AML-193 (cell line): ENCODE data around the gene ULK1.
"Not testable (repeated sequence)": the region's sequence is repeated elsewhere in the genome, so short reads cannot be mapped to it uniquely, and the experiment has no call there.

Experiments used
- DNase-seq, 2 experiments: peaks; one replicate each; lab custom pipeline; 2025; lab: John Stamatoyannopoulos, UW

Gene ULK1

DNA sequence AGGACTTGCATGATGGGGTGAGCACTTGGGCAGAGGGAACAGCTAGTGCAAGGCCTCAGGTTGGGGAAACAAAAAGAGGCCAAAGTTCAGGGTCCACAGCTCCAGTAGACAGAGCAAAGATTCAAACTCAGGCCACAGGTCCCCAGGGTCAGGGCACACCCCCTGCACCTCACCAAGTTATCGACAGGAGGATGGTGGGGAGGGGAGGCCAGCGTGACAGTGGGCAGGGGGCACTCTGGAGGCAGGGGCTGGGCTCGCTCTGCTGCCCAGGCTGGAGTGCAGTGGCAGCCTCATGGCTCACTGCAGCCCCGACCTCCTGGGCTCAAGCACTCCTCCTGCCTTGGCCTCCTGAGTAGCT is 32.4 kb upstream of the ULK1 start:
- DNase-seq: no peak

DNA sequence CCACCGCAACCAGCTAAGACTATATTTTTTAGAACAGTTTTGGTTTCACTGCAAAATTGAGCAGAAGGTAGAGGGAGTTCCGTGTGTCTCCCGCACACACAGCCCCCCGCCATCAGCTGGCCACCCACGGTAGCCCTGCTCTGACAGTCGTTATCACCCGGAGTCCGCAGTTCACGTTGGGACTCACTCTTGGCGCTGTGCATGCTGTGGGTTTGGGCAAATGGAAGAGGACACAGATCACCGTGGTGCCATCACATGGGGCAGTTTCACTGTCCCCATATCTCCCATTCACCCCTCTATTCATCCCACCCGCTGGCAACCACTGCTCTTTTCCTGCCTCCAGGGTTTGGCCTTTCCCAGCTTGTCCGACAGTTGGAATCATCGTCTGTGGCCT is 31.8 kb upstream of the ULK1 start:
- no peak for DNase-seq

DNA sequence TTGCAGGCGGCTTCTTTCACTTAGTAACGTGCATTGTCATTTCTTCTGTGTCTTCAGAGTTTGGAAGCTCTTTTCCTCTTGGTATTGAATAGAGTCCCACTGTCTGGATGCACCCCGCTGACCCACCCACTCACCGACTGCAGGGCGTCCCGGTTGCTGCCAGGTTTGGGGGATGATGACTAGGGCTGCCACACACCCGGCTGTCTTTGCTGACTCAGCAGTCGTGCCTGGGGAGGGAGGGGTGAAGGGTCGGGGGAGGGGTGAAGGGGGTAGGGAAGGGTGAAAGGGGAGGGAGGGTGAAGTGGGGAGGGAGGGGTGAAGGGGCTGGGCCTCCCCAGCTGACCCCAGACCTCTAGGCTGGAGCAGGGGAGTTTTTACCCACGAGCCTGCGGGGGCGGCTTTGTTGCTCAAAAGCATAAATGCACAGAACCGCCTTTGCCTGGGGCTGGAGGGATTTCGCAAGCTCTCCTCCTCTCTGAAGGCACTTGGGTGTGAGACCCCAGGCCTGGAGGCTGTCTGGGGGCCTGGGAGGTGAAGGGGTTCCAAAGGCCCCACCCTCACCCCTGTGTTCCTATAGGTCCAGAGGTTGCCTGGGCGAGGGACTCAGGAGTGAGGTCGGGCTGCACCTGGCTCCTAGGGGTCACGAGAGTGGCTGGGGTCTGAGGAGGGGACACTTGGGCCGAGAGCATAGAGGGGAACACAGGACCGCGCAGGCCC is 31.3 kb upstream of the ULK1 start:
- DNase-seq: no peak

DNA sequence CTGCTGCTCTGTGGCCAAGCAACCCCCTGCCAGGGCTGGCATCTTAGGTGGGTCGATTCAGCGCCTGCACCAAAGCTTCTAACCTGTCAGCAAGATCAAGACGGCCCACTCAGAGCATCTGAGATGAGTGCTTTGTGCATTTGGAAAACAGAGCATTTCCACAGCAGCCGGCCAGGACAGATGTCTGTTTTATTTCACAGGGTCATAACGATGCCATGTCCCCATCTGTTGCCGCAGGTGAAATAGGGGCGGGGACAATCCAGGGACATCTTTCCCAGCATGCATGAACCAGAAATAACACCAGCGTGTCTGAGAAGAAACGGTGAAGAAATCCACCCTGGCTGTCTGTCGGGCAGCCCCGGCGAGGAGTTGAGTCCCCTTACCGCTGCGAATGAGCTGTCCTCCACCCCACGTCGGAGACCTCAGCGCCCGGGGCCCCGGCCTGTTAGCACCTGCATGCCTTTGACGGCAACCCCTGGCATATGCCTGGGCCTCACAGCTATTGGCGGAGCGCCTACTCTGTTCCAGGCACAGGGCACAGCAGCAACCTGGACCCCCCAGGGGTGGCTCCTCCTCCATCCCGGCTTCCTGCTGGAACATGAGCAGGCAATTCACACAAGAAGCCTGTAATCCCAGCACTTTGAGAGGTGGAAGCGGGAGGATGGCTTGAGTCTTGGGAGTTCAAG is 30.6 kb upstream of the ULK1 start:
- DNase-seq: no peak

DNA sequence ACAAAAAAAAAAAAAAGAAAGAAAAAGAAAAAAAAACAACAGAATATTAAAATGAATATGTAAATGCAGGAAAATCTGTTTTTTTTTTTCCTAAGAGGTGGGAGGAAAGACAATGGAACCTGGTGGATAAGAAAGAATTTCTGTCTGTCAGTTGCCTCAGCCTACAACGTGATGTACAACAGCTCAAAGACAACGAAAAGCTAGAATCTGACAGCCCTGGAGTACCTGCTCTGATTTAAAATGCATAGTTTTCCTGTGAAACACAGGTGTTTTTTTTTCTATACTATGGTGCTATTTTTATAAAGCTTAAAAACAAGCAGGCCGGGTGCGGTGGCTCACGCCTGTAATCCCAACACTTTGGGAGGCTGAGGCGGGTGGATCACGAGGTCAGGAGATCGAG is 30.0 kb upstream of the ULK1 start:
- no peak for DNase-seq

DNA sequence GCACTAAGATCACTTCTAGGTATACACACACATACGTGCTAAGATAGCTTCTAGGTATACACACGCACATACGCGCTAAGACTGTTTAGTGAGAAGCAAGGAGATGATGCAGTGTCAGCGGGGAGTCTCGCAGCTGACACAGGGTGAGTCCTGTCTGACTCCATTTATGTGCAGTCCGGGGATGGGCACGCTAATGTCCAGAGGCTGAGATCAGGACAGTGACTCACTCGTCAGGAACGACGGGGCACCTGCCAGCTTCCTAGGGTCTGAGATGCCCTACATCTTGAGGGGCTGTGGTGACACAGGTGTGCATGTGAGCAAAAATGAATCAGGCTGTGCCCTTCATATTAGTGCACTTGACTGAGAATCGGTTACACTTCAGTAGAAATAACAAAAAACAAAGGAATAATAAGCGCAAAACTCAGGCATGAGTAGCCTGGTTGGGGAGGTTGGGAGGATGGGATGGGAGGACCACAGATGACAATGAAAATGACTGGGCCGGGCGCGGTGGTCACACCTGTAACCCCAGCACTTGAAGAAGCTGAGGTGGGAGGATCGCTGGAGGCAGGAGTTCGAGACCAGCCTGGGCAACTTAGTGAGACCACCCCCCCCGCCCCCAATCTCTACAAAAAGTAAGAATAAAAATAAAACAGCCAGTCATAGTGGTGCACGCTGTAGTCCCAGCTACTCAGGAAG is 29.1 kb upstream of the ULK1 start:
- no peak for DNase-seq

DNA sequence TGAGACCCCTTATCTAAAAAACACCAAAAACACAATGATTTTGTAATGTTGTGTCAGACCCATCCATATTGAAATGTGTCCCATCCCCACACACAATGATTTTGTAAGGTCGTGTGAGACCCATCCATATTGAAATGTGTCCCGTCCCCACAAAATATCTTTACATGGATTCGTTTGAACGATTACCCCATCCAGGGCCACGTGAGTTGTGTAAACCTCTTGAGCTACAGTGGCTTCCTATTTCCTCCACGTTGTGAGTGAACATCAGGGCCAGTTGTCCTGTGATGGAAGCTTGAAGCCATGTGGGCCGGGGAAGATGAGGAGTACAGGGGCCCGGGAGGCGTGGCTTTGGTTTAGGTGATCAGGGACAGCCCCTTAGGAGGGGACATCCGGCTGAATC is 27.0 kb upstream of the ULK1 start:
- no peak for DNase-seq

DNA sequence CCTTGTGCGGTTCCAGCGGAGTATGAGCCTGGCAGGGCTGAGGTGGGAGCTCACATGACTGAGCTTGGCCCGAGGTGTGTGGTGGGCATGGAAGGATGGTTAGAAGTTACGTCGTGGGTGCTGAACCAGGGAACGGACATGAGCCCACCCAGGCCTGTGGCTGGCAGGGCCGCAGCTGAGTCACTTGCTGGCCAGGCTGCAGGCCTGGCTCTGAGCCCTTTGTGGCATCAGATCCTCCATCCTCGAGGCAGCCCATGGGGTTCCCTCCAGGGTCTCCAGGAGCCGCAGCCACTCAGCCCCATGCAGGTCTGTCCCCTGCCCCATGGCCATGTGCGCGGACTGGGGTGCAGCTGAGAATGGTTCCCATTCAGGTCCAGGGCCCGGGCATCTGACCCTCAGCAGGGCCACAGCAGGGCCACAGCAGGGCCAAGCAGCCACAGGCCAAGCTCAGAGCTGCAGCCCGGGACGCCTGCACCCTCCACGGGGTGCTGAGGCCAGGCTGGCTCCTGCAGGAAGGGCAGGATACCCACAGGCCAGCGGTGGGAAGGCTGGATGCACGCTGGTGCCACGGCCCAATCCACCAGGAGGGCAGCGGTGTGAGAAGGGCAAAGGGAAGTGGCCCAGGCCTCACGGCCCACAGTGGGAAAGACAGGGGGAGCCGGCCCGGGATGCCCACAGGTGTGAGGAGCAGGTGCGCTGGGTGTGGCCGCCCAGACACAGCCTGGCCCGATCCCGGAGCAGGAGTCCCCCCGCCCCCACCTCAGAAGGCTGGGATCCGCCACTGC is 26.3 kb upstream of the ULK1 start:
- DNase-seq: no peak

DNA sequence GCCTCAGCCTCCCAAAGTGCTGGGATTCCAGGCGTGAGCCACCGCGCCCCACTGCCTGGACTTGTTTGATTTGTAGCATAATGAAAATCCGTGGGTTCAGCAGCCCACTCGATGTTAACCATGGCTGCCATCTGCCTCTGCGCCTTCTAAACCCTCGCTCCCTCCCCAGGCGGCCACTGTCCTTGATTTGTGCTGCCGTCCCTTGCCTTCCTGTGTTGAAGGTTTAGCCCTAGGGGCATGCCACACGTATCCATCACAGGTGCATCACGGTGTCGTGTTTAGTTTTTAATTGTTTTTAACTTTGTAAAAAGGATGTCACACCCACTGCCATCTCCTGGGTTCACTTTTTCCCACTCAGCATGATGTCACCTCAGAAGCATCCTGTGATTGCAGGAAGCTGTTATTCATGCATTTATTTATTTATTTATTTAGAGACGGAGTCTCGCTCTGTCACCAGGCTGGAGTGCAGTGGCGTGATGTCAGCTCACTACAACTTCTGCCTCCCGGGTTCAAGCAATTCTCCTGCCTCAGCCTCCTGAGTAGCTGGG is 24.5 kb upstream of the ULK1 start:
- no peak for DNase-seq

DNA sequence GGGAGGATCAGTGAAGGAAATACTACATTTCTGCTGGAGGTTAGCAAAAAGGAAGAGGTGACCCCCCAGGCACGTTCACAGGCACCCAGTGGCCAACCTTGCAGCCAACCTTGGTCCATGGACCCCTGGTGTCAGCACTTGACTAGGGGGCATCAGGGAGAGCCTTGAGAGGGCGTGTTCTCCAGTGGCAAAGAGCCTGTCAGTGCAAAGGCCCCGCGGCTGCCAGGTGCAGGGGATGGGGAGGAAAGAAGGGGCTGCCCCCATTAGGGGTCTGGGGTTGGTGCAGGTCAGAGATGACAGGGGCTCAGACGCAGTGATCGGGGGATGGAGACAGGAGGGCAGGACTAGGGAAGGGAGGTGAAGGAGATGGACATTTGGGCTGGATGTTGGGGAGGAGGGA is 22.7 kb upstream of the ULK1 start:
- DNase-seq: no peak

DNA sequence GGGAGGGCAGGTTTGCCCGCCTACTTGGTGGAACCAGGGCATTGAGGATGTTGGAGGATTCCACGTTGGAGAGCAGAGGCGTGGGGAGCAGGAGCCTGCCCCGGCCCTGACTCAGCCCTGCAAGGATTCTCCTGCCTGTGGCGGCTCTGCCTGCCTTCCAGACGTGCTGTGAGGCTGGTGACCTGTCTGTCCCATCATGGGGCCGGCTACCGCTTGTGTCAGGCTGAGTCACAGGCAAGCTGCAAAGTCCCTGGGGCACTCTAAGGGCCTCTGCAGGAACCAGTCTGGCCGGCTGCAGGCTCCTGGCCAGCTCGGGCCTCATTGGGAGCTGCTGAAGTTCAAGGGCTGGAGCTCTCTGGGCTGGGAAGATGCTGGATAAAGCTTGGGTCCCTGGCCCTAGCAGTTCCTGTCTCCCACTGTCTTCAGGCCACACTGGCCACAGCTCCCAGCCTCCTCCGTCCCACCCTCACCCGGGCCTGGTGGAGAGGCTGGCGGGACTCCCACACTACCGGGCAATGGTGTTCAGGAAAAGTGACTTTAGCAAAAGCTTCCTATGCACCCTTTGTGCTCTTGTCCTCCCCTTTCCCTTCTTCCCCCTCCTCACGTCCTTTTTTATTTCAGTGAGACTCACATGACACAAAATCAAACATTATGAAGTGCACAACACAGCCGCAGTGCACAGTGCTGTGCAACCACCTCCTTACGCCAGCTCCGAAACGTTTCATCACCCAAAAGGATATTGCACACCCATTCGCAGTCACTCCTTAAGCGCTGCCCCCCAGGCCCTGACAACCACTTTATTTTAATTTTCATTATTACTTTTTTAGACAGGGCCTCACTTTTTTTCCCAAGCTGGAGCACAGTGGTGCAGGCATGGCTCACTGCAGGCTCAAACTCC is 22.0 kb upstream of the ULK1 start:
- no peak for DNase-seq

DNA sequence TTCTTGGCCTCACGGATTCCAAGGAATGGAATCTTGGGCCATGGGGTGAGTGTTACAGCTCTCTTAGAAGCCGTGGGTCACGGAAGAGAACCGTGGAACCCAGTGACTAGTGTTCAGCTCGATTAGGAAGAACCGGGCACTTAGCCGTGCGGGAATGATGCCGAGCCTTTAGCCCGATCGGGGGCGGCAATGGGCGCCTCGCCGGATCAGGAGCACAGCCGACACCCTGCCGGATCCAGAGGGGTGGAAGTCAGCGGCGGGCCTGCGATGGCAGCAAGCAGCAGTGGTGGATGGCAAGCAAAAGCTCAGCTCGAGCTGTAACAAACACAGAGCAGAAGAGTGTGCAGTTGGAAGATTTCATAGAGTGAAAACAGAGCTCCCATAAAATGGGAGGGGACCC is 21.1 kb upstream of the ULK1 start:
- no peak for DNase-seq

DNA sequence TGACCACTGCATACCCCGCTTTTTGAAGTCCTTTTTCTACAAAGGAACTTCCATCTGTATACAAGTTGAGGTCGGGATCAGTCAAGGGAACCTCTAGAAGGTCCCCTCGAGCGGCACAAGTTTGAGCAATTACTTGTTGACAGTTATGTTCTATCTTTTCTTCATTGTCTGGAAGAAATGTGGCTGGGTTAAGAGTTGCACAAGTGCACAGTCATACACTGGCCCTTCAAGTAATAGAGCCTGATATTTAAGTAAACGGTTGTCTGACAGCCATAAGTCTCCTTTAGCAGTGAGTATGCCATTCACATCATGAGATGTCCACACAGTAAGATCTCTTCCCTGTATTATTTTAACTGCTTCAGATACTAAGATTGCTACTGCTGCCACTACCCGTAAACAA is 19.4 kb upstream of the ULK1 start:
- not testable (repeated sequence) for DNase-seq

DNA sequence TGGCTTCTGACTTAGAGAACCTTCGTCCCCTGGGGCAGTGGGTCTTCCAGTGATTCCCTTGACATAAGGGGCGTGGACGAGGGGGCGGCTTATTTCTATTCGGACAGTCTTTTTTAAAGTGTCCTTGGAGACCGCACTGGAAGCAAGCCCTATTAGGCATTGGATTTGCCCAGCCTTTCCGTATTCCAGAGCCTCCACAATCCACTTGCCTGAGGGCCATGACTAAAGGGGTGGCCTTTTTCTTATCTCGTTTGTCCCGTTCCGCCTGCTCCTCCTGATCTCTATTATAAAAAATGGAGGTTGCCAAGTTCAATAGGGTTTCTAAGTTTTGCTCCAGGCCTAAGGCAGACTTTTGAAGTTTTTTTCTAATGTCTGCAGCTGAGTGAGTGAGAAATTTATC is 17.2 kb upstream of the ULK1 start:
- not testable (repeated sequence) for DNase-seq

DNA sequence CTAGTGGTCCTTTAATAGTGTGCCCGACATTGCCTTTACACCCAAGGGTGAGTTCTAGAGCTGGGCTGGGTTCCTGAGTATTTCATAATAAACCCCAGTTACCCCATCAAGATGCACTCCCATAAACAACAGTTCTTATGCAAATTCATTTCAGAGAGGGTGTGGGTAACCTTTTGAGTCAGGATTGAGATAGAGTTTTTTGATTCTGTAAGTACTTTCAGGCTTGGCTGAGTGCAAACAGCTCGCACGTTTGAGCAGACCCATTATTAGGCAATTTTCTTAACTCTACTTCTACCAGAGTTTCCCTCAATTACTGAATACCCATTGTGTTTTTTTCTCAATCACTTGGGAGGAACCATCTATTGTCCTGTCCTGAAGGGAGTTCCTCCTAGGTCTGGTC is 16.0 kb upstream of the ULK1 start:
- DNase-seq: not testable (repeated sequence)

DNA sequence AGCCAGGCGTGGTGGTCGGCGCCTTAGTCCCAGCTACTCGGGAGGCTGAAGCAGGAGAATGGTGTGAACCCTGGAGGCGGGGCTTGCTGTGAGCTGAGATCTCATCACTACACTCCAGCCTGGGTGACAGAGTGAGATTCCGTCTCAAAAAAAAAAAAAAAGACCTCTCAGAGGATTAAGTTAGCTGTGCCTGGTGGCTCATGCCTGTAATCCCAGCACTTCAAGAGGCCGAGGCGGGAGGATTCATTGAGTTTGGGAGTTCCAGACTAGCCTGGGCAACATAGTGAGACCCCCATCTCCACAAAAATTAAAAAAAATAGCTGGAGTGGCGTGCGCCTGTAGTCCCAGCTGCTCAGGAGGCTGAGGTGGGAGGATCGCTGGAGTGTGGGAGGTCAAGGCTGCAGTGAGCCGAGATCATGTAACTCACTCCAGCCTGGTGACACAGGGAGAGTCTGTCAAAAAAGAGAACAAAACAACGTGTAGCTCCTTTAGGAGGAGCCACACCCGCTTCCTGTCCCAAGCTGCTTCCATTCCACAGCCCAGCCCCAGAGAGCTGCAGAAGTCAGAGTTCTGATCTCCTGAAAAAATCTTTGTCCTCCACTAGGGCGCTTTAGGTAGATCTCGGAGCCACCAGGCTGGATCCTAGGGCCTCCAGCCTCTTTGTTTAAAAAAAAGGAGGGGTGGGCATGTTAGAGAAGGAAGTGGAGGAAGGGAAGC is 11.5 kb upstream of the ULK1 start:
- no peak for DNase-seq

DNA sequence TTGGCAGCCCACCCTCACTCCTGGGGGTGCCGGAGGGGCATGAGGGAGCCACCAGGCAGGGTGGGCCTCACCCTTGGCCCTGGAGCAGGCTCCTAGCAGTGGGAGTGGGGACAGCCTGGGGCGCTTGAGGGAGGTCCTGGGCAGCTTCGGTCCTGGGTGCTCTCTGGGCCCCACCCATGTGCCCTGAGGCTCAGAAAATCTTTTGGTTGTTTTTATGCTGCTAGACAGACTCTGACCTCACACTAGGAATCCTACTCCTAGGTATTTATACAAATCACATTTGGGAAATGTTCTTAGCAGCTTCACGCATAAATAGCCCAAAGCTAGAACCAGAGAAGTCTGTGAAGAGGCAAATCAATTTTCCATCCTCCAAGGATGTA is 10.9 kb upstream of the ULK1 start:
- no peak for DNase-seq

DNA sequence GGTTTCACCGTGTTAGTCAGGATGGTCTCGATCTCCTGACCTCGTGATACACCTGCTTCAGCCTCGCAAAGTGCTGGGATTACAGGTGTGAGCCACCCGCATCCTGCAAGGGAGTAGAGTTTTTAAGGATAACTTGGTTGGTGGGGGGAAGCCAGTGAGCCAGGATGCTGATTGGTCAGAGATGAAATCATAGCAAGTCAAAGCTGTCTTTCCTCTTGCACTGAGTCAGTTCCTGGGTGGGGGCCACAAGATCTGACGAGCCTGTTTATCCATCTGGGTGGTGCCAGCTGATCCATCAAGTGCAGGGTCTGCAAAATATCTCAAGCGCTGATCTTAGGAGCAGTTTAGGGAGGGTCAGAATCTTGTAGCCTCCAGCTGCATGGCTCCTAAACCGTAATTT is 9.3 kb upstream of the ULK1 start:
- DNase-seq: not testable (repeated sequence)

DNA sequence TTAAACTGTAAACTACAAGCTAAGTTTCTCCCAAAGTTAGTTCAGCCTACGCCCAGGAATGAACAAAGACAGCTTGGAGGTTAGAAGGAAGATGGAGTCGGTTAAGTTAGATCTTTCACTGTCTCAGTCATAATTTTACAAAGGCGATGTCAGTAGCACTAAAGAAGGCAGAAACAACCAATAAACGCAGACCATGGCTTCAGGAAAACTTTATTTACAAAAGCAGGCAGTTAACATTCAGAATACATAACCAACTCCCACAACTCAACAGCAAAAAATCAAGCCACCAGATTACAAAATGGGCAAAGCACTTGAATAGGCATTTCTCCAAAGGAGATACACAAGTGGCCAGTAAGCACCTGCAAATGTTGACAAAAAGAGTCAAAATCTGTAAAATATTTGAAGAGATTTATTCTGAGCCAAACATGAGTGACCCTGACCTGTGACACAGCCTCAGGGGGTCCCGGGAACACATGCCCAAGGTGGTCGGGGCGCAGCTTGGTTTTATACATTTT is 8.8 kb upstream of the ULK1 start:
- no peak for DNase-seq

DNA sequence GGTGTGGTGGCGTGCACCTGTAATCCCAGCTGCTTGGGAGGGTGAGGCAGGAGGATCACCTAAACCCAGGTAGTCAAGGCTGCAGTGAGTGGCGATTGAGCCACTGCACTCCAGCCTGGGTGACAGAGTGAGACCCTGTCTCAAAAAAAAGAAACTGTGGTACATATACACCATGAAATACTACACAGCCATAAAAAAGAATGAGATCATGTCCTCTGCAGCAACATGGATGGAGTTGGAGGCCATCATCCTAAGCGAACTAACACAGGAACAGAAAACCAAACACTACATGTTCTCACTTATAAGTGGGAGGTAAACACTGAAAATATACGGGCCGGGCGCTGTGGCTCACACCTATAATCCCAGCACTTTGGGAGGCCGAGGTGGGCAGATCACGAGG is 2.7 kb upstream of the ULK1 start:
- not testable (repeated sequence) for DNase-seq
